KMS-11 (cell line): ENCODE data around the gene ADAMTS12.

Source experiments
- H2AFZ ChIP-seq: fragments of 200-600 bp; sonication (generic); 2 replicates; pipeline ENCODE4 v1.6.1; 2016; ENCODE audit warnings: antibody characterized with exemption, mixed run types, low read depth
- H3K27ac ChIP-seq: fragments of 200-600 bp; sonication (generic); 2 replicates; pipeline ENCODE4 v1.6.1; 2016; ENCODE audit warnings: mild to moderate bottlenecking, mixed run types
- H3K27me3 ChIP-seq: fragments of 200-600 bp; sonication (generic); 2 replicates; pipeline ENCODE4 v1.6.1; 2017; ENCODE audit warnings: mild to moderate bottlenecking, low read depth, mixed run types, moderate library complexity; ENCODE audit not compliant: insufficient read depth
- H3K36me3 ChIP-seq: fragments of 200-600 bp; sonication (generic); 2 replicates; pipeline ENCODE4 v1.6.1; 2017; ENCODE audit warnings: mild to moderate bottlenecking, mixed run types; ENCODE audit not compliant: insufficient read depth
- H3K4me1 ChIP-seq: fragments of 200-600 bp; sonication (generic); 2 replicates; pipeline ENCODE4 v1.6.1; 2016; ENCODE audit warnings: mild to moderate bottlenecking, low read depth, mixed run types; ENCODE audit not compliant: poor library complexity, severe bottlenecking
- H3K4me2 ChIP-seq: fragments of 200-600 bp; sonication (generic); 2 replicates; pipeline ENCODE4 v1.7.0; 2016; ENCODE audit warnings: mild to moderate bottlenecking, mixed run types
- H3K4me3 ChIP-seq: fragments of 200-600 bp; sonication (generic); IDR thresholded peaks from 2 replicates; pipeline ENCODE4 v1.6.1; 2017; ENCODE audit warnings: low read depth, low read length, mixed read lengths; ENCODE audit not compliant: insufficient read depth
- H3K79me2 ChIP-seq: fragments of 200-600 bp; sonication (generic); 2 replicates; pipeline ENCODE4 v1.6.1; 2016; ENCODE audit warnings: low read depth, mixed run types; ENCODE audit not compliant: insufficient read depth
- H3K9ac ChIP-seq: fragments of 200-600 bp; sonication (generic); 2 replicates; pipeline ENCODE4 v1.6.1; 2016; ENCODE audit warnings: mild to moderate bottlenecking, mixed run types
- H4K20me1 ChIP-seq: fragments of 200-600 bp; sonication (generic); 2 replicates; pipeline ENCODE4 v1.6.1; 2016; ENCODE audit warnings: mild to moderate bottlenecking, mixed run types; ENCODE audit not compliant: insufficient read depth
- CTCF ChIP-seq: fragments of 200-600 bp; sonication (generic); conservative IDR thresholded peaks from 2 replicates; pipeline ENCODE4 v1.6.1; 2017; ENCODE audit warnings: low read depth, mild to moderate bottlenecking, antibody characterized with exemption, low read length, moderate library complexity, mixed read lengths

ADAMTS12 gene

GRCh38 chr5:33476992-33477391 lies 414.8 kb downstream of the ADAMTS12 start:
- H3K36me3 ChIP-seq: no peaks in the 10 kb centered on the region

GRCh38 chr5:33475706-33476105 lies 416.1 kb downstream of the ADAMTS12 start:
- Histone ChIP-seq H3K36me3 (no peaks in the 10 kb centered on the region), H3K27me3 (no peaks in the 10 kb centered on the region), H3K27ac (no peak overlapping the region), H3K4me1 (no peaks in the 10 kb centered on the region), H3K9ac (no peak overlapping the region), H3K4me3 (no peak overlapping the region), H3K4me2 (no peak overlapping the region), H3K79me2 (no peaks in the 10 kb centered on the region), H4K20me1 (no peaks in the 10 kb centered on the region), H2AFZ (no peak overlapping the region)
- no peak for TF ChIP-seq CTCF

More at GRCh38 chr5:33476992-33477391, 414.8 kb downstream of the ADAMTS12 start:
- H3K4me3 ChIP-seq: no peak overlapping the region
- no peak overlapping the region for H3K27ac ChIP-seq
- no peak overlapping the region for H3K4me2 ChIP-seq
- H3K79me2 ChIP-seq: no peaks in the 10 kb centered on the region
- H3K9ac ChIP-seq: no peak overlapping the region
- no peak overlapping the region for H2AFZ ChIP-seq
- no peaks in the 10 kb centered on the region for H4K20me1 ChIP-seq
- no peaks in the 10 kb centered on the region for H3K27me3 ChIP-seq
- no peaks in the 10 kb centered on the region for H3K4me1 ChIP-seq
- TF ChIP-seq CTCF: no peak

- no peak for TF ChIP-seq CTCF
- no peaks in the 10 kb centered on the region for H3K27me3 ChIP-seq
- no peak overlapping the region for H3K4me3 ChIP-seq
- H3K4me1 ChIP-seq: no peaks in the 10 kb centered on the region
- no peaks in the 10 kb centered on the region for H3K36me3 ChIP-seq
- no peaks in the 10 kb centered on the region for H3K79me2 ChIP-seq
- H4K20me1 ChIP-seq: no peaks in the 10 kb centered on the region
- no peak overlapping the region for H3K4me2 ChIP-seq
- no peak overlapping the region for H3K9ac ChIP-seq
- H3K27ac ChIP-seq: no peak overlapping the region
- no peak overlapping the region for H2AFZ ChIP-seq
Measured at GRCh38 chr5:33474931-33475499, 416.8 kb downstream of the ADAMTS12 start.

- Histone ChIP-seq H2AFZ (no peak overlapping the region), H3K4me3 (no peak overlapping the region), H3K79me2 (no peaks in the 10 kb centered on the region), H3K4me2 (no peak overlapping the region), H3K4me1 (no peaks in the 10 kb centered on the region), H3K36me3 (no peaks in the 10 kb centered on the region), H3K27me3 (no peaks in the 10 kb centered on the region), H4K20me1 (no peaks in the 10 kb centered on the region), H3K9ac (no peak overlapping the region), H3K27ac (no peak overlapping the region)
- no peak for TF ChIP-seq CTCF
Measured at GRCh38 chr5:33474004-33474403, 417.8 kb downstream of the ADAMTS12 start.
